Astrocyte (in vitro differentiated cells and primary cell): ENCODE results near the gene PGF.

Experiments used
- CTCF ChIP-seq: IDR thresholded peaks from 2 replicates; pipeline ENCODE4 v1.5.1; 2011; ENCODE audit warnings: low read depth, mild to moderate bottlenecking, inconsistent platforms, low read length, moderate library complexity; ENCODE audit not compliant: insufficient read depth
- EZH2 ChIP-seq: IDR thresholded peaks from 2 replicates; pipeline ENCODE4 v1.6.1; 2012; ENCODE audit warnings: mild to moderate bottlenecking, low read length, inconsistent platforms; ENCODE audit not compliant: insufficient read depth

GRCh38 chr14:74902941-74903705 lies 52.3 kb downstream of the PGF start:
- TF ChIP-seq CTCF = no peak
- no peak for TF ChIP-seq EZH2
